SK-N-SH treated with all-trans-retinoic acid at 6 μM for 48 hours (cell line): ENCODE data around the gene PAPPA.

Experiments used
- ARNTL ChIP-seq: fragments of 450-650 bp; formaldehyde crosslinking; IDR thresholded peaks from 2 replicates; pipeline ENCODE4 v1.5.0; 2020; ENCODE audit warnings: low read depth, mild to moderate bottlenecking, moderate library complexity, borderline replicate concordance
- OSR1 ChIP-seq: fragments of 250-450 bp; sonication (Bioruptor Pico); IDR thresholded peaks from 2 replicates; pipeline ENCODE4 v1.8.0; 2022; ENCODE audit warnings: moderate library complexity, mild to moderate bottlenecking, inconsistent platforms
- PPARA ChIP-seq: fragments of 250-450 bp; sonication (Bioruptor Pico); IDR thresholded peaks from 2 replicates; pipeline ENCODE4 v1.5.0; 2020; ENCODE audit warnings: mild to moderate bottlenecking, borderline replicate concordance
- TF ChIP-seq, protein P1 (sequence below): fragments of 250-450 bp; sonication (Bioruptor Pico); IDR thresholded peaks from 2 replicates; pipeline ENCODE4 v1.8.0; 2020; ENCODE audit warnings: mild to moderate bottlenecking, moderate library complexity, borderline replicate concordance

DNA sequence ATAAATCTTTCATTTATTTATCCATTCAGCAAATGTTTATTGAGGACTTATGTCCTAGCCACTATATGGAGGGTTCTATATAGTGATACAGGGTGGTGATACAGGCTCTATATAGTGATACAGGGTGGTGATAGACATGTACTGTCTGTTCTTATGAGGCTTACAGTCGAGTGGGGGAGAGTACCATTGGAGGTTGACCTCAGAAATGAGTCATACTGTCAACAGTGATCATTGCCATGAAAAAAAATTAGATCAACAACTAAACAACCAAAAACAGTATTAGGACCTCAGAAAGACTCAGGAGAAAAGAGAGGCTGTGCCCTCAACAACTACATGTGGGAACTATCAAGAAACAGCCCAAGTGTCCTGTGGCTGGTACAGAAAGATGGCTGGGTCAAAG, 22.0 kb downstream of the PAPPA start:
- TF ChIP-seq, protein P1, sequence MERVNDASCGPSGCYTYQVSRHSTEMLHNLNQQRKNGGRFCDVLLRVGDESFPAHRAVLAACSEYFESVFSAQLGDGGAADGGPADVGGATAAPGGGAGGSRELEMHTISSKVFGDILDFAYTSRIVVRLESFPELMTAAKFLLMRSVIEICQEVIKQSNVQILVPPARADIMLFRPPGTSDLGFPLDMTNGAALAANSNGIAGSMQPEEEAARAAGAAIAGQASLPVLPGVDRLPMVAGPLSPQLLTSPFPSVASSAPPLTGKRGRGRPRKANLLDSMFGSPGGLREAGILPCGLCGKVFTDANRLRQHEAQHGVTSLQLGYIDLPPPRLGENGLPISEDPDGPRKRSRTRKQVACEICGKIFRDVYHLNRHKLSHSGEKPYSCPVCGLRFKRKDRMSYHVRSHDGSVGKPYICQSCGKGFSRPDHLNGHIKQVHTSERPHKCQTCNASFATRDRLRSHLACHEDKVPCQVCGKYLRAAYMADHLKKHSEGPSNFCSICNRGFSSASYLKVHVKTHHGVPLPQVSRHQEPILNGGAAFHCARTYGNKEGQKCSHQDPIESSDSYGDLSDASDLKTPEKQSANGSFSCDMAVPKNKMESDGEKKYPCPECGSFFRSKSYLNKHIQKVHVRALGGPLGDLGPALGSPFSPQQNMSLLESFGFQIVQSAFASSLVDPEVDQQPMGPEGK (CRISPR knock-in tag) = no peak
- no peak for TF ChIP-seq PPARA (CRISPR knock-in tag)
- TF ChIP-seq OSR1 = no peak
- TF ChIP-seq ARNTL (CRISPR knock-in tag) = no peak
